NCI-H460 (cell line): ENCODE data around the gene SIRT1. TPM values are rescaled to one million over a fixed set of nuclear protein-coding genes. Genes with fewer than 3 reads are reported as not detected.
"Not testable (repeated sequence)": the region's sequence is repeated elsewhere in the genome, so short reads cannot be mapped to it uniquely, and the experiment has no call there.

Source experiments
- DNase-seq: peaks from one replicate; pipeline ENCODE4 v3.0.0-alpha.2; 2016; ENCODE audit warnings: low read depth; ENCODE audit errors: extremely low read depth
- total RNA-seq: library from RNA; depleted of rRNA; stranded (reverse); fragments of >200 nt; shearing (Covaris generic); gene quantifications from 2 replicates; pipeline ENCODE4 v1.2.3, GENCODE V29; 2014

The SIRT1 gene
- total RNA-seq, 1 experiment from 2014 or later: 24.1 TPM

DNA sequence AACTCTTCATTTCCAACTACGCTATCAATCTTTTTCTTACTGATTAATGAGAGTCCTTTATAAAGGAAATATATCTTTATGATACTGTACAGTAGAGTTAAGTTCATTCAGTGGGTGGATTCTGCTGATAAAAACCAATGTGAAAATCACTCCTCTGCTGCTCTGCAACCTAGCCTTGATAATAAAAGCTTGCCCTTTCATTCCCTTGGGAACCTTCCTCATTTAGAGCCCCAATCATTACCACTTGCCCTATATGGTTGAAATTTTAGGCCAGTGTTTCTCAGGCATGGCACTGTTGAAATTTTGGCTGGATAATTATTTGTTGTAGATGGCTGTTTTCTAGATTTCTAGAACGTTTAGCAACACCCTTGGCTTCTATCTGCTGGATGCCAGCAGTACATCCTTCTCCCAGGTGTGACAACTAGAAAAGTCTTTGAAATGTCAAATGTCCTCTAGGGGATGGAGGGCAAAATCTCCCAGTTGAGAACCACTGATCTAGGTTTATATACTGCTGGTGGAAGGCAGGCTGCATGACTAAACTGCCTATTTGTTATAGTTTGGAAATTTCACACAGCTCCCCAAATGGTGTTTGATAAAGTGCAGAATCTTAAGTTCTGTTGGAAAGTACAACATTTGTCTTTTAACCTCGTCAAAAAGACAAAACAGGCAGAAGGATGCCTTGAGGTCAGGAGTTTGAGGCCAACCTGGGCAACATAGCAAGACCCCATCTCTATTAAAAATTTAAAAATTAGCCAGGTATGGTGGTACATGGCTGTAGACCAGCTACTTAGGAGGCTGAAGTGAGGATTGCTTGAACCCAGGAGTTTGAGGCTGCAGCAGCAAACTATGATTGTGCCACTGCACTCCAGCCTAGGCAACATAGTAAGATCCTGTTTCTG is 8.9 kb upstream of the SIRT1 start:
- DNase-seq: no peak

DNA sequence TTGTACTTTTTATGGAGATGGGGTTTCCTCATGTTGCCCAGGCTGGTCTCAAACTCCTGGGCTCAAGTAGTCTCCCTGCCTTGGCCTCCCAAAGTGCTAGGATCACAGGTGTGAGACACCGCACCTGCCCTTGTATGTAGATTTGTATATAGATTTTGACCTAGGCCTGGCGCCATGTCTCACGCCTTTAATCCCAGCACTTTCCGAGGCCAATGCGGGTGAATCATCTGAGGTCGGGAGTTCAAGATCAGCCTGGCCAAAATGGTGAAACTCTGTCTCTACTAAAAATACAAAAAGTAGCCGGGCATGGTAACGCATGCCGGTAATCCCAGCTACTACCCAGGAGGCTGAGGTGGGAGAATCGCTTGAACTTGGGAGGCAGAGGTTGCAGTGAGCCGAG is 7.0 kb upstream of the SIRT1 start:
- not testable (repeated sequence) for DNase-seq

DNA sequence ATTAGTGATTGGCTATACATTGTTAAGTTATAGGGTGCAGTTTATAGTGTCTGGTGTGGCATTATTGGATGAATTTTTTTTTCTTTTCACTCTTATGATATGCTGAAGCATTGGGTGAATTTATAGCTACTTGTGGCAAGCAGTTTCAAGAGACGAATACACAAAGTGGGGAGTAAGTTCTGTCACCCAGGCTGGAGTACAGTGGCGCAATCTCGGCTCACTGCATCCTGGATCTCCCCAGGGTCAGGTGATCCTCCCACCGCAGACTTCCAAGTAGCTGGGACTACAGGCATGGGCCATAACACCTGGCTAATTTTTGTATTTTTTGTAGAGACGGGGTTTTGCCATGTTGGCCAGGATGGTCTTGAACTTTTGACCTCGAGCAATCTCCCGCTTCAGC is 6.3 kb upstream of the SIRT1 start:
- DNase-seq: no peak

DNA sequence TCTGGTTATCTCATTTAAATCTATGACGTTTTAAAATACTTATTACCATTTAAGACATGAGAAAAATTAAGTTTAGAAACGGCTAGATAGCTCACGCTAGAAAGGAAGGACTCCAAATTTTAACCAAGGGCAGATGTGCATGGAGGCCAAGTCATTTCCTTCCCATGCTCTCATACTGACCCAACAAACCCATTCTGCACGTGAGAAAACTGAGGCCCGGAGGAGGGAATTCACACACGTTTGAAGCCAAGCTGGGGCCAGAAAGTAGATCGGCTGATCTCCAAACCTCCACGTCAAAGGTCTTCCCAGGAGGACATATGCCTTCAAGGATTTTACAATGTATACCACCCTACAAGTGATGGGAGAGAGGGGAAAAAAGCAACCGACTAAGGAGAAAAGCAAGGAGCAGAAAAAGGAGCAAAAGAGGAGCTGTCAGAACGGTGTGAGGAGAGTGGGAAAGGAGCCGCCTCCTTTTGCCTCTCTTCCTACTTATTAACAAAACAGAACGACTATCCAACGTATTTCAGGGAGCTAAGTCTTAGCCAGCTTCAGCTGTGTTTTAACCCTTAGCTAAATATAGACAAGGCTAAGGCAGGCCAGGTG is 645 bp upstream of the SIRT1 start:
- no peak for DNase-seq

DNA sequence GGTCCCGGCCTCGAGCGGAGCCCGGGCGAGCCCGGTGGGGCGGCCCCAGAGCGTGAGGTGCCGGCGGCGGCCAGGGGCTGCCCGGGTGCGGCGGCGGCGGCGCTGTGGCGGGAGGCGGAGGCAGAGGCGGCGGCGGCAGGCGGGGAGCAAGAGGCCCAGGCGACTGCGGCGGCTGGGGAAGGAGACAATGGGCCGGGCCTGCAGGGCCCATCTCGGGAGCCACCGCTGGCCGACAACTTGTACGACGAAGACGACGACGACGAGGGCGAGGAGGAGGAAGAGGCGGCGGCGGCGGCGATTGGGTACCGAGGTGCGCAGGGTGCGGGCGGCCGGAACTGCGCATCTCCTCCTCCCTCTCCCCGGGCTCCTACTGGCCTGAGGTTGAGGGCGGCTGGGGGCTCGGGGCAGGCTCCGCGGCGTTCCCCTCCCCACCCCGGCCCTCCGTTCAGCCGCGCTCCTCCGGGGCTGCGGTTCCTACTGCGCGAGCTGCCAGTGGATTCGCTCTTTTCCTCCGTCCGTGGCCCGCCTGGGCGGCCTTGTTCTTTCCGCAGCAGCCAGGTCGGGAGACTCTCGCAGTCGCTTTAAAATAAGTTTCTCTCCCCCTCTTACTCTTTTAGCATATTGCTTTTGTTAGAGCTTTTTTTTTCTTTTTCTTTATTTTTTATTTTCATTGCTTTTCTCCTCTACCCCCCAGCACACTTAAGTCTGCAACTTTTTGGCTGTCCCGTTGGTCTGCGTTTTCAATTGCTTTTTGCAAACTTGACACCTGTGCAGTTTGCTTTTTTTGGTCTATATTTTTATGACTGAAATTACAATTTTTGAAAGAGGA is 600 bp downstream of the SIRT1 start:
- peak; percentile 69 for DNase-seq

DNA sequence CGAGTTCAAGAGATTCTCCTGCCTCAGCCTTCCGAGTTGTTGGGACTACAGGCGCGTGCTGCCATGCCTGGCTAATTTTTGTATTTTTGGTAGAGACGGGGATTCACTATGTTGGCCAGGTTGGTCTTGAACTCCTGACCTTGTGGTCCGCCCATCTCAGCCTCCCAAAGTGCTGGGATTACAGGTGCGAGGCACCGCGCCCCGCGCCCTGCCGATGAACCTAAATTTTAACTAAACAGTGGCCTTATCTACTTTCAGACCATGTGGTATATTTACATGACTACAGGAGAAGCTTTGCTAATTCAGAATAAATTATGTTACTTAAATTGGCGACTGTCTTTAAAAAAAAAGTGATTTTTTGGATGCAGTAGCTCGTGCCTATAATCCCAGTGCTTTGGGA is 9.2 kb downstream of the SIRT1 start:
- no peak for DNase-seq

DNA sequence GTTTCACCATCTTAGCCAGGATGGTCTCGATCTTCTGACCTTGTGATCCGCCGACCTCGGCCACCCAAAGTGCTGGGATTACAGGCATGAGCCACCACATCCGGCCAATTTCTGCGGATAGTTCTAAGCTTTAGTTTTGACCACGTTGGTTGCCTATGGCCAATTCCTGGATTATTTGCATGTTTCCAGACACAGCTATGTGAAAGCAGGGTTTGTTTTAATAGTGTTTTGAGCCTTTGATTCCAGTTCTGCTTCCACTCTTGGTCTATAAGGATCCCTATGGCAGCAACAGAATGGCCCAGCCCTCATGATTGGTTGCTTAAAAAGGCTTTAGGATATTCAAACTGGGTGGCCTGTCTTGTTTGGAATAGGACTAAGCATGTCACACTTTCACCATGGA is 19.1 kb downstream of the SIRT1 start:
- no peak for DNase-seq

DNA sequence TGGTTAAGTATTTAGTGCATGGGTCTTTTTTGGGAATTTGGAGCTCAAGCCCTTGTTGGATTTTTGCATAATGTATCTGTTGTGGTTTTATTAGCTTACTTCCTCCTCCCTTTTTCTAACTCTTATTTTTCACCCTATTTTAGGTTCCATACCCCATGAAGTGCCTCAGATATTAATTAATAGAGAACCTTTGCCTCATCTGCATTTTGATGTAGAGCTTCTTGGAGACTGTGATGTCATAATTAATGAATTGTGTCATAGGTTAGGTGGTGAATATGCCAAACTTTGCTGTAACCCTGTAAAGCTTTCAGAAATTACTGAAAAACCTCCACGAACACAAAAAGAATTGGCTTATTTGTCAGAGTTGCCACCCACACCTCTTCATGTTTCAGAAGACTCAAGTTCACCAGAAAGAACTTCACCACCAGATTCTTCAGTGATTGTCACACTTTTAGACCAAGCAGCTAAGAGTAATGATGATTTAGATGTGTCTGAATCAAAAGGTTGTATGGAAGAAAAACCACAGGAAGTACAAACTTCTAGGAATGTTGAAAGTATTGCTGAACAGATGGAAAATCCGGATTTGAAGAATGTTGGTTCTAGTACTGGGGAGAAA is 28.0 kb downstream of the SIRT1 start:
- no peak for DNase-seq

DNA sequence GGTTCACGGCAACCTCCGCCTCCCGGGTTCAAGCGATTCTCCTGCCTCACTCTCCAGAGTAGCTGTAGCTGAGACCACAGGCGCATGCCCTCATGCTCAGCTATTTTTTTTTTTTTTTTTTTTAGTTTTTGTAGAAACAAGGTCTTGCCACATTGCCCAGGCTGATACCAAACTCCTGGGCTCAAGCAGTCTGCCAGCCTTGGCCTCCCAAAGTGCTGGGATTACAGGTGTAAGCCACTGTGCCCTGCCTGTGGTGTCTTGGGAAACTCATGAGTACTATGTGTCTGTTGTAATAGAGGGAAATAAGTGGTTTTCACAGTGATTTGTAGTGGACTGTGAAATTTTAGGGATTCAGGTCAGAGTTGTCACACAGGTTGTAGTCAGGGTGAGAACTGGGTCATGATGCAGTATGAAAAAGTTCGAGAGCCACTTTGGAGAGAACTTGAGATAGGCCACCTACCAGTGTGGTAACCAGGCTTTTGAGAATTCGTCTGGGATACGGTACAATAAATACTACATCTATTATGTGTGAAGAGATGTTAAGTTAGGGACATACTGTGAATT is 30.4 kb downstream of the SIRT1 start:
- DNase-seq: no peak

DNA sequence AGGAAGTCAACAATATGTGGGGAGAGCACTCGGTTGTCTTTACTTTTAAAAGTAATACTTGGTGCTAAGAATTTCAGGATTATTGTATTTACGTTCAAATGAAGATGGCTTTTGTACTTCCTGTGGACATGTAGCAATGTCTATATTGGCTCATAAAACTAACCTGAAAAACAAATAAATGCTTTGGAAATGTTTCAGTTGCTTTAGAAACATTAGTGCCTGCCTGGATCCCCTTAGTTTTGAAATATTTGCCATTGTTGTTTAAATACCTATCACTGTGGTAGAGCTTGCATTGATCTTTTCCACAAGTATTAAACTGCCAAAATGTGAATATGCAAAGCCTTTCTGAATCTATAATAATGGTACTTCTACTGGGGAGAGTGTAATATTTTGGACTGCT is 32.7 kb downstream of the SIRT1 start:
- no peak for DNase-seq

DNA sequence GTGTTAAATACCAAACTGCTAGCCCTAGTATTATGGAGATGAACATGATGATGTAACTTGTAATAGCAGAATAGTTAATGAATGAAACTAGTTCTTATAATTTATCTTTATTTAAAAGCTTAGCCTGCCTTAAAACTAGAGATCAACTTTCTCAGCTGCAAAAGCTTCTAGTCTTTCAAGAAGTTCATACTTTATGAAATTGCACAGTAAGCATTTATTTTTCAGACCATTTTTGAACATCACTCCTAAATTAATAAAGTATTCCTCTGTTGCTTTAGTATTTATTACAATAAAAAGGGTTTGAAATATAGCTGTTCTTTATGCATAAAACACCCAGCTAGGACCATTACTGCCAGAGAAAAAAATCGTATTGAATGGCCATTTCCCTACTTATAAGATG is 33.2 kb downstream of the SIRT1 start:
- DNase-seq: no peak

DNA sequence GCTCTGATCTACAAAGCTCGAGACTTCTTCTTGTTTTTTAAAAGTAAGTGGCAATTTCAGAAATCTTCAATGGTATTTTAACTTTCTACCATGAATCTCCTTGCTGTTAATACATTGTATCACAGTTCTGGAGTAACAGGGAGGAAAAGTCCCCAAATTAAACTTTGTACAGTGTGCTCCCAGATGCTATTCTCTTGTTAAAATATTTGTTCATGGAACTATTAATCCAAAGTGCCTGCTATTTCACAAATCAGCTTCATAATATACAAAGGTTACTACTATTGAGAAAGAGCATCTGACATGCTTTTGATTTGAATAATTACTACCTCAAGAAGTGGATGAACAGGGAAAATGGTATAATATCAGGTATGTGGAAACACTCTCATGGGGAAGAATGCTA is 36.6 kb downstream of the SIRT1 start:
- no peak for DNase-seq

DNA sequence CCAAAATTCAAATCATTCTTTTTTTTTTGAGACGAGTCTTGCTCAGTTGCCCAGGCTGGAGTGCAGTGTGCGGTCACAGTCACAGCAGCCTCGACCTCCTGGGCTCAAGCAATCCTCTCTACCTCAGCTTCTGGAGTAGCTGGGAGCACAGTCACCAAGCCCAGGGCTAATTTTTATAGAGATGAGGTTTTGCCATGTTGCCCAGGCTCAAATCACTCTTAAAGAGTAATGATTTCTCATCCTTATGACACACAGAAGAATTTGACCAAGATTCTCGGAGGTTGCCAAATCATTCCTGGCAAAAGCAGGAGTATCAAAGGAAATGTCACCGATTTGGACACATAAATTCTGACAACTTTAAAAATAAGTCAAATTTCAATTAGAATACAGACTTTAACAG is 39.1 kb downstream of the SIRT1 start:
- no peak for DNase-seq

DNA sequence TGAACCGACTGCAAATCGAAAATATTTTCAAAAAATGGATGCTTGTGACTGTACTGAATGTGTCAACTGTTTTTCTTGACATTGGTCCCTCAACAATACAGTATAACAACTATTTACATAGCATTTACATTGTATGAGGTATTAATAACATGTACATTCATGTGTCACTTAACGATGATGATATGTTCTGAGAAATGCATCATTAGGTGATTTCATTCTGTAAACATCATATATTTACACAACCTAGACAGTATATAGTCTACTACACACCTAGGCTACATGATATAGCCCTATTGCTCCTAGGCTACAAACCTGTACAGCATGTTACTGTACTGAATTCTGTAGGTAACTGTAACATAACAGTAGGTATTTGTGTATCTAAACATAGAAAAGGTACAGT is 39.7 kb downstream of the SIRT1 start:
- DNase-seq: no peak

DNA sequence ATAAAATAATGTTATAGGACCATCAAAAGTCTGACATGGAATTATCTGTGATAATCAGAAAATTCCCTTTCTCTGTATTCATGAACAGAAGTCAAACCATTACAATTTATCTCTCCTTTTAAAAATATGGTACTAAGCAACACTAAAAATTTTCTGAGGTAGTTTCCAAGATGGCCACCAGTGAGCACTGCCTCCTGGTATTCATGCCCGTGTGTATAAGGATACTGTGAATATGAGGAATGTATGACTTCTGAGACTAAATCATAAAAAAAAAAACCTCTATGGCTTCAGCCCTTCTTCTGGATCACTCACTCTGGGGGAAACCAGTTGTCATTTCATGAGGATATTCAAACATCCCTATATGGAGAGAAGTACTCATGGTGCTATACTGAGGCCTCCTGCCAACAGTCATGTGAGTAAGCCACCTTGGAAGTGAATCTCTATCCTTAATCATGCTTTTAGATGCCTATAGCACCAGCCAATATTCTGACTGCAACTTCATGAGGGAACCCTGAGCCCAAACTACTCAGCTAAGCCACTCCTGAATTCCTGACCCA is 41.1 kb downstream of the SIRT1 start:
- no peak for DNase-seq

DNA sequence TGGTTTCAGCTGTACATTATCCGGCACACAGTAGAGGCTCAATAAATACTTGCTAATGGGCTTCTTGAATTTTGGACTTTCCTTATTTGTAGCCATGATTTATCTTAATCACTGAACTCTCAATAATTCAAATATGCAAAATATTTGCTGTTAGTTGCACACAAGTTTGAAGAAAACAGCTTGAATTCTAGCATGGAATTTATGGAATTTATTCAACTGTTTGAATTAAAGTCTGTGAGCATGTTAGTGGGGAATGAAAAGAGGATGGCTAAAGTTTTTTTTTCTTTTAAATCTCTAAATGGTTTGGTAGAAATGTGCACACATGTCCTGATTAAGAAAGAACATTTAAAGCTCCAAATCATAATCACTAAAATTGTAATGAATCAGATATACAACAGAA is 42.5 kb downstream of the SIRT1 start:
- no peak for DNase-seq

DNA sequence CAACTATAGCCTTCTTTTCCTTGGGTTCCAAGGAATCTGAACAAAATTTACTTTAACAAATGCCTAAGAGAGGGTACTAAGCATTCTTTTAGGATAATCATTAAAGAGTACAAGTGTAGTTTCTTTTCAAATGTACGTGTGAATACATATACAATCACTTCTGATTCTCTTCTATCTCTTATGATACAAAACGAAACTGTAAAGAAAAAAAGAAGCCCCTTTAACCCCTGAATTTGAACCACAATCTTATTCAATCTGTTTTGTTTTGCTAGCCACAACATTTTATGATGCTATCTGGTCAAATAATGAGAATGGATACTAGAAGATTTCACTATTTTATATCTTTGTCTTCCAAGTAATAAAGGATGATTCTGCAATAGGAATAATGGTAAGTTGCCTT is 48.7 kb downstream of the SIRT1 start:
- no peak for DNase-seq

DNA sequence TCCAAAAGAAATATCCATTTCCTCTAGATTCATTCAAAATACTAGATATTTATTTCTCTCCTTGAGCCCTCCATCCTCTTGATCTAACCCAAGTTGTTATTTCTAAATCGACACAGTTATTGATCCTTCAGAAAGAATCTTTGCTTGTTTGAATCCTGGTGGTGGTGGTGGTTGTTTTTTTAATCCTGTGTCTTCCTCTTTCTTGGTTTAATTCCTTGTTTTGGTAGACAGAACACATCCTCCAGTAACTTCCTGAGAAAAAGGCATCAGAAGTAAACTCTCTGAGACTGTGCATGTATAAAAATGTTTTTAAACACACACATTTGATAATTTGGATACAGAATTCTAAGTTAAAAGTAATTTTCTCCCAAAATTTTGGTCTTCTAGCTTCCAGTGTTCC is 49.9 kb downstream of the SIRT1 start:
- DNase-seq: no peak

DNA sequence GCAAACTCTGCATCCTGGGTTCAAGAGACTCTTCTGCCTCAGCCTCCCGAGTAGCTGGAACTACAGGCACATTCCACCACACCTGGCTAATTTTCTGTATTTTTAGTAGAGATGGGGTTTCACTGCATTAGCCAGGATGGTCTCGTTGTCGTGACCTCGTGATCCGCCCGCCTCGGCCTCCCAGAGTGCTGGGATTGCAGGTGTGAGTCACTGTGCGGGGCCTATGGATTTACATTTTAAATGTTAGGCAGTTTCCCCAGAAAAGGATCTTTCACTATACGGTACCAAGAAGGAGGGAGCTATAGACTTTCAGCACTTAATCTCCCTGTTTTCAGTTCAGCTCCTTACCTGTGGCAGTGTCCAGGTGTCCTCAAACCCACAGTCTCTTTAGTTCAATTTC is 50.8 kb downstream of the SIRT1 start:
- no peak for DNase-seq

DNA sequence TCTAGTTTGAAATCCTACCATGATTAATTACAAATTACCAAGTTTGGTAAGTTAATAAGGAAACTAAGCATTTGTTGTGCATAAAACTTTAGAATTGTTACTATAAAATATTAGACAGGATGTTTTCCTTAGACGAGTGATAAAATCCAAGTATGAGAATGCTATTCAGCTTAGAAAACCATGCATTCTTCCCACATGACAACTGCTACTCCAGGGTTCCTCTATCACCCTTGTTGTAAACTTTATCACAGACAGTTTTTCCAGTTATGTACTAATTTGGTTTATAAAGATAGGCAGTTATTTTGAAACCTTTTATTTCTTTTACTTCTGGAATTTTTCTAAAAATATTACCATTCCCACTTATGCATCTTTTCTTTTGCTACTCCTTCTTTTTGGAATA is 52.0 kb downstream of the SIRT1 start:
- no peak for DNase-seq
